ENCODE data around the gene CCDC171. TPM values are rescaled to one million over a fixed set of nuclear protein-coding genes. Genes with fewer than 3 reads are reported as not detected.
A peak's percentile ranks its signal among the peaks of the same experiment; 100 is the strongest.

The CCDC171 gene
- total RNA-seq, 1 donor from 2014 or later: 1.8 TPM

- H3K27ac ChIP-seq (replicated peaks): no peak overlapping the region
- no peak for TF ChIP-seq CTCF (IDR thresholded peaks at IDR 0.05; ENCODE audit: borderline replicate concordance)
- no peak overlapping the region for H3K4me3 ChIP-seq
- no peak for DNase-seq
- peaks cover 43% of the 10 kb centered on the region for H3K9me3 ChIP-seq (replicated peaks)
- H3K36me3 ChIP-seq: no peaks in the 10 kb centered on the region
- intact Hi-C loops (cut with micrococcal nuclease): no loop called here
- no peaks in the 10 kb centered on the region for H3K4me1 ChIP-seq
- H3K27me3 ChIP-seq (ENCODE audit: low read depth): no peaks in the 10 kb centered on the region
Observed at GRCh38 chr9:15915711-15916110, 362.9 kb downstream of the CCDC171 start.

GRCh38 chr9:15927161-15927560 lies 374.3 kb downstream of the CCDC171 start:
- no peak for TF ChIP-seq CTCF (IDR thresholded peaks at IDR 0.05; ENCODE audit: borderline replicate concordance)
- H3K4me3 ChIP-seq: no peak overlapping the region
- intact Hi-C loops (cut with micrococcal nuclease): no loop called here
- H3K9me3 ChIP-seq (replicated peaks): peaks cover 15% of the 10 kb centered on the region
- H3K36me3 ChIP-seq: no peaks in the 10 kb centered on the region
- H3K27me3 ChIP-seq (ENCODE audit: low read depth): no peaks in the 10 kb centered on the region
- H3K27ac ChIP-seq (replicated peaks): no peak overlapping the region
- DNase-seq: no peak
- H3K4me1 ChIP-seq: no peaks in the 10 kb centered on the region

GRCh38 chr9:15935661-15936305 lies 382.9 kb downstream of the CCDC171 start:
- intact Hi-C loops (cut with micrococcal nuclease): no loop called here
- peak overlapping the region; percentile 31 for H3K27ac ChIP-seq (replicated peaks)
- no peaks in the 10 kb centered on the region for H3K36me3 ChIP-seq
- peaks cover 18% of the 10 kb centered on the region for H3K9me3 ChIP-seq (replicated peaks)
- peaks cover 3% of the 10 kb centered on the region for H3K4me1 ChIP-seq
- TF ChIP-seq CTCF (IDR thresholded peaks at IDR 0.05; ENCODE audit: borderline replicate concordance): no peak
- DNase-seq: no peak
- no peaks in the 10 kb centered on the region for H3K27me3 ChIP-seq (ENCODE audit: low read depth)
- no peak overlapping the region for H3K4me3 ChIP-seq

- no peaks in the 10 kb centered on the region for H3K27me3 ChIP-seq (ENCODE audit: low read depth)
- H3K36me3 ChIP-seq: no peaks in the 10 kb centered on the region
- peak; percentile 18 for DNase-seq
- H3K4me3 ChIP-seq: no peak overlapping the region
- H3K27ac ChIP-seq (replicated peaks): peak overlapping the region; percentile 31
- peaks cover 3% of the 10 kb centered on the region for H3K4me1 ChIP-seq
- no peak for TF ChIP-seq CTCF (IDR thresholded peaks at IDR 0.05; ENCODE audit: borderline replicate concordance)
- peaks cover 12% of the 10 kb centered on the region for H3K9me3 ChIP-seq (replicated peaks)
- intact Hi-C loops (cut with micrococcal nuclease): no loop called here
Observed at GRCh38 chr9:15936306-15936921, 383.6 kb downstream of the CCDC171 start.

GRCh38 chr9:15942831-15943424 lies 390.1 kb downstream of the CCDC171 start:
- Histone ChIP-seq H3K4me1 (no peaks in the 10 kb centered on the region), H3K36me3 (no peaks in the 10 kb centered on the region), H3K4me3 (no peak overlapping the region), H3K27ac (replicated peaks) (no peak overlapping the region), H3K27me3 (ENCODE audit: low read depth) (no peaks in the 10 kb centered on the region), H3K9me3 (replicated peaks) (no peaks in the 10 kb centered on the region)
- DNase-seq: no peak
- no peak for TF ChIP-seq CTCF (IDR thresholded peaks at IDR 0.05; ENCODE audit: borderline replicate concordance)
- intact Hi-C loops (cut with micrococcal nuclease): no loop called here
